ENCODE data around the gene TRIM52.

DNA sequence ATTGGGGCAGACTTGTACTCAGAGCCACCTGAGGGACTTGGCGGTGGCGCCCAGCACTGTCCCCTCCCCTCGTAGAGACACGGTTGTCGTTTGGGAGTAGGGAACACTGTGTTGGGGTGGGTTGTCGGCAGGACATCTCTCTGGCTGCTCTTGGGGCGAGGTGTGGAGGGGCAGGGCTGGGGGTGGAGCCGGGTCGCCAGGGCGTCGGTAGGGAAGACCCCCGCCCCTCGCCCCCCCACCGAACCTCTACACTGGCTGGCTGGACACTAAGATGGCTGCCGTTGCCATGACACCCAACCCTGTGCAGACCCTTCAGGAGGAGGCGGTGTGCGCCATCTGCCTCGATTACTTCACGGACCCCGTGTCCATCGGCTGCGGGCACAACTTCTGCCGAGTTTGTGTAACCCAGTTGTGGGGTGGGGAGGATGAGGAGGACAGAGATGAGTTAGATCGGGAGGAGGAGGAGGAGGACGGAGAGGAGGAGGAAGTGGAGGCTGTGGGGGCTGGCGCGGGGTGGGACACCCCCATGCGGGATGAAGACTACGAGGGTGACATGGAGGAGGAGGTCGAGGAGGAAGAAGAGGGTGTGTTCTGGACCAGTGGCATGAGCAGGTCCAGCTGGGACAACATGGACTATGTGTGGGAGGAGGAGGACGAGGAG lies 37.1 kb downstream of the TRIM52 start:
- TF ChIP-seq, protein P1, sequence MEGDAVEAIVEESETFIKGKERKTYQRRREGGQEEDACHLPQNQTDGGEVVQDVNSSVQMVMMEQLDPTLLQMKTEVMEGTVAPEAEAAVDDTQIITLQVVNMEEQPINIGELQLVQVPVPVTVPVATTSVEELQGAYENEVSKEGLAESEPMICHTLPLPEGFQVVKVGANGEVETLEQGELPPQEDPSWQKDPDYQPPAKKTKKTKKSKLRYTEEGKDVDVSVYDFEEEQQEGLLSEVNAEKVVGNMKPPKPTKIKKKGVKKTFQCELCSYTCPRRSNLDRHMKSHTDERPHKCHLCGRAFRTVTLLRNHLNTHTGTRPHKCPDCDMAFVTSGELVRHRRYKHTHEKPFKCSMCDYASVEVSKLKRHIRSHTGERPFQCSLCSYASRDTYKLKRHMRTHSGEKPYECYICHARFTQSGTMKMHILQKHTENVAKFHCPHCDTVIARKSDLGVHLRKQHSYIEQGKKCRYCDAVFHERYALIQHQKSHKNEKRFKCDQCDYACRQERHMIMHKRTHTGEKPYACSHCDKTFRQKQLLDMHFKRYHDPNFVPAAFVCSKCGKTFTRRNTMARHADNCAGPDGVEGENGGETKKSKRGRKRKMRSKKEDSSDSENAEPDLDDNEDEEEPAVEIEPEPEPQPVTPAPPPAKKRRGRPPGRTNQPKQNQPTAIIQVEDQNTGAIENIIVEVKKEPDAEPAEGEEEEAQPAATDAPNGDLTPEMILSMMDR (IDR thresholded peaks at IDR 0.05), result no peak
- TF ChIP-seq POLR2AphosphoS5 (IDR thresholded peaks at IDR 0.05) (no peak), POLR2A (IDR thresholded peaks at IDR 0.05) (no peak)
